ENCODE measurements around the gene RPS6KA2.

- no peak for TF ChIP-seq EZH2phosphoT487 (IDR thresholded peaks at IDR 0.05; ENCODE audit: insufficient read depth, low read depth)
- TF ChIP-seq EZH2 (IDR thresholded peaks at IDR 0.05; ENCODE audit: insufficient read depth, poor library complexity, severe bottlenecking), result no peak
These were observed 3.4 kb upstream of the RPS6KA2 start for GRCh38 chr6:166630462-166630861.

Measured in GM23248 (cell line).